Endothelial cell of umbilical vein (primary cell): ENCODE data around the gene MOG.

Source experiments
- CTCF ChIP-seq, 2 donors: IDR thresholded peaks; 1 replicate in 1 of 2; 2 replicates in 1 of 2; pipeline ENCODE4 v1.5.1; 2011; ENCODE audit warnings: low read length in 2 of 2, mild to moderate bottlenecking in 2 of 2, moderate library complexity in 2 of 2, control low read depth in 1 of 2, inconsistent platforms in 1 of 2, low read depth in 1 of 2; ENCODE audit not compliant: insufficient read depth in 1 of 2; ENCODE audit errors: extremely low read depth in 1 of 2
- POLR2A ChIP-seq: IDR thresholded peaks from 2 replicates; pipeline ENCODE4 v1.6.1; 2012; ENCODE audit warnings: low read depth, mild to moderate bottlenecking, control low read depth, low read length

GRCh38 chr6:29676981-29677601, 20.2 kb downstream of the MOG start:
- TF ChIP-seq CTCF (IDR thresholded peaks at IDR 0.05; ENCODE audit: extremely low read depth in 1 of 2, insufficient read depth in 1 of 2, low read depth in 1 of 2, low read length in 2 of 2) (no peak), POLR2A (no peak)
